Trophoblast cell (in vitro differentiated cells and primary cell): Measurements from ENCODE around the gene EDNRA.

ENCODE experiments used
- DNase-seq, 2 donors: peaks; one replicate each; pipeline ENCODE4 v3.0.0-alpha.2; 2016
- H2AFZ ChIP-seq: 2 replicates; pipeline ENCODE4 v1.6.1; 2013; ENCODE audit warnings: low read length, moderate library complexity, mild to moderate bottlenecking; ENCODE audit not compliant: insufficient read depth, poor library complexity
- H2AK5ac ChIP-seq: 2 replicates; pipeline ENCODE4 v1.6.1; 2013; ENCODE audit warnings: mild to moderate bottlenecking, low read length
- H2BK120ac ChIP-seq: 2 replicates; pipeline ENCODE4 v1.6.1; 2013; ENCODE audit warnings: low read length, mild to moderate bottlenecking, moderate library complexity; ENCODE audit not compliant: insufficient read depth, poor library complexity
- H2BK12ac ChIP-seq: 2 replicates; pipeline ENCODE4 v1.6.1; 2013; ENCODE audit warnings: mild to moderate bottlenecking, low read length, moderate library complexity
- H2BK5ac ChIP-seq: 2 replicates; pipeline ENCODE4 v1.6.1; 2013; ENCODE audit warnings: low read length, low read depth, moderate library complexity, mild to moderate bottlenecking; ENCODE audit not compliant: poor library complexity
- H3K14ac ChIP-seq: 2 replicates; pipeline ENCODE4 v1.6.1; 2013; ENCODE audit warnings: mild to moderate bottlenecking, low read length
- H3K18ac ChIP-seq: 2 replicates; pipeline ENCODE4 v1.6.1; 2013; ENCODE audit warnings: mild to moderate bottlenecking, low read length
- H3K23ac ChIP-seq: 2 replicates; pipeline ENCODE4 v1.6.1; 2013; ENCODE audit warnings: low read length
- H3K27ac ChIP-seq: 2 replicates; pipeline ENCODE4 v1.5.1; 2013; ENCODE audit warnings: low read depth, mild to moderate bottlenecking, inconsistent platforms, low read length, moderate library complexity
- H3K27me3 ChIP-seq: 2 replicates; pipeline ENCODE4 v1.6.1; 2013; ENCODE audit warnings: inconsistent platforms, mild to moderate bottlenecking, low read length, moderate library complexity; ENCODE audit not compliant: insufficient read depth
- H3K36me3 ChIP-seq, 2 experiments: 1 replicate in 1 of 2; 2 replicates in 1 of 2; pipeline ENCODE4 v1.6.1; 2013; ENCODE audit warnings: low read length in 2 of 2, mild to moderate bottlenecking in 2 of 2, moderate library complexity in 1 of 2; ENCODE audit not compliant: insufficient read depth in 2 of 2, control insufficient read depth in 1 of 2
- H3K4ac ChIP-seq: 2 replicates; pipeline ENCODE4 v1.6.1; 2013; ENCODE audit warnings: low read depth, mild to moderate bottlenecking, low read length, moderate library complexity
- H3K4me1 ChIP-seq, 2 experiments: 1 replicate in 1 of 2; 2 replicates in 1 of 2; pipeline ENCODE4 v1.6.1; 2013; ENCODE audit warnings: low read length in 2 of 2, mild to moderate bottlenecking in 2 of 2, moderate library complexity in 1 of 2; ENCODE audit not compliant: insufficient read depth in 2 of 2, control insufficient read depth in 1 of 2
- H3K4me2 ChIP-seq: 2 replicates; pipeline ENCODE4 v1.6.1; 2013; ENCODE audit warnings: inconsistent platforms, mild to moderate bottlenecking, low read length, moderate library complexity
- H3K4me3 ChIP-seq: 2 replicates; pipeline ENCODE4 v1.5.1; 2013; ENCODE audit warnings: mild to moderate bottlenecking, low read depth, low read length, inconsistent platforms
- H3K79me1 ChIP-seq: one replicate; pipeline ENCODE4 v1.6.1; 2013; ENCODE audit warnings: low read length
- H3K79me2 ChIP-seq: 2 replicates; pipeline ENCODE4 v1.6.1; 2013; ENCODE audit warnings: low read length, mild to moderate bottlenecking; ENCODE audit not compliant: control insufficient read depth, insufficient read depth, poor library complexity
- H3K9ac ChIP-seq: 2 replicates; pipeline ENCODE4 v1.6.1; 2013; ENCODE audit warnings: mild to moderate bottlenecking, low read length
- H3K9me3 ChIP-seq: 2 replicates; pipeline ENCODE4 v1.6.1; 2013; ENCODE audit warnings: low read depth, mild to moderate bottlenecking, control low read depth, inconsistent platforms, low read length; ENCODE audit not compliant: insufficient read depth
- H4K12ac ChIP-seq: 2 replicates; pipeline ENCODE4 v1.6.1; 2013; ENCODE audit warnings: low read depth, mild to moderate bottlenecking, low read length, moderate library complexity
- H4K8ac ChIP-seq: 2 replicates; pipeline ENCODE4 v1.6.1; 2013; ENCODE audit warnings: low read depth, mild to moderate bottlenecking, low read length, moderate library complexity
- H4K91ac ChIP-seq: one replicate; pipeline ENCODE4 v1.6.1; 2013; ENCODE audit warnings: low read depth, mild to moderate bottlenecking, low read length, moderate library complexity
- WGBS: extraction: QIAGEN DNeasy Blood & Tissue Kit; methylation state at CpG from one replicate; pipeline ENCODE4 v1.1.7; 2013; ENCODE audit warnings: missing lambda C conversion rate; ENCODE audit not compliant: insufficient read length, insufficient coverage; ENCODE audit errors: extremely low coverage; 5-methylcytosine and 5-hydroxymethylcytosine counted together

Gene EDNRA

DNA sequence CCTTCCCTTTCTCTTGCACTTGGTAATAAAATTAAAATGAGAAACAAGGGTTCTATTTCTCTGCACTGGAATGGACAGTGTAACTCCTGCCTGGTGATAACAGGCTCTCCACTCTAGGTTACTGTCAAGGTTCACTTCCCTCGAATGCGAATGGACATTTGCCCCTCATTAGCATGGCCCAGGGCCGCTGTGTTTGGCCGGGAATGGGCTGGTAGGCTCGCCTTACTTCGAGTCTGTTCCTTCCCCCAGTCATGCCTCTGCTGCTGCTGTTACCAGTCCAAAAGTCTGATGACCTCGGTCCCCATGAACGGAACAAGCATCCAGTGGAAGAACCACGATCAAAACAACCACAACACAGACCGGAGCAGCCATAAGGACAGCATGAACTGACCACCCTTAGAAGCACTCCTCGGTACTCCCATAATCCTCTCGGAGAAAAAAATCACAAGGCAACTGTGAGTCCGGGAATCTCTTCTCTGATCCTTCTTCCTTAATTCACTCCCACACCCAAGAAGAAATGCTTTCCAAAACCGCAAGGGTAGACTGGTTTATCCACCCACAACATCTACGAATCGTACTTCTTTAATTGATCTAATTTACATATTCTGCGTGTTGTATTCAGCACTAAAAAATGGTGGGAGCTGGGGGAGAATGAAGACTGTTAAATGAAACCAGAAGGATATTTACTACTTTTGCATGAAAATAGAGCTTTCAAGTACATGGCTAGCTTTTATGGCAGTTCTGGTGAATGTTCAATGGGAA, 61.5 kb downstream of the EDNRA start:
- Histone ChIP-seq H3K4me2 (no peak overlapping the region), H3K9me3 (no peaks in the 10 kb centered on the region), H4K91ac (no peak overlapping the region), H2BK120ac (no peak overlapping the region), H2AFZ (no peak overlapping the region), H3K79me2 (no peaks in the 10 kb centered on the region), H2BK12ac (no peak overlapping the region), H3K4ac (no peak overlapping the region), H4K12ac (no peak overlapping the region), H3K27ac (no peak overlapping the region), H2AK5ac (no peak overlapping the region), H2BK5ac (no peak overlapping the region), H3K27me3 (no peaks in the 10 kb centered on the region), H3K18ac (no peak overlapping the region), H3K9ac (no peak overlapping the region), H4K8ac (no peak overlapping the region), H3K79me1 (no peaks in the 10 kb centered on the region), H3K4me3 (no peak overlapping the region), H3K36me3 (no peaks in the 10 kb centered on the region), H3K4me1 (no peaks in the 10 kb centered on the region), H3K23ac (no peak overlapping the region), H3K14ac (no peak overlapping the region)
- peak in 1 of 2 donors; percentile 4 for DNase-seq
- WGBS = no CpG with 5 or more reads among the region's 17 CpGs

DNA sequence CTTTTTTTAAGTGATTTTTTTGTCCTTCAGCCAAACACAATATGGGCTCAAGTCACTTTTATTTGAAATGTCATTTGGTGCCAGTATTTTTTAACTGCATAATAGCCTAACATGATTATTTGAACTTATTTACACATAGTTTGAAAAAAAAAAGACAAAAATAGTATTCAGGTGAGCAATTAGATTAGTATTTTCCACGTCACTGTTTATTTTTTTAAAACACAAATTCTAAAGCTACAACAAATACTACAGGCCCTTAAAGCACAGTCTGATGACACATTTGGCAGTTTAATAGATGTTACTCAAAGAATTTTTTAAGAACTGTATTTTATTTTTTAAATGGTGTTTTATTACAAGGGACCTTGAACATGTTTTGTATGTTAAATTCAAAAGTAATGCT, 62.1 kb downstream of the EDNRA start:
- H2AFZ ChIP-seq = no peak overlapping the region
- no peak overlapping the region for H3K9ac ChIP-seq
- no peak overlapping the region for H3K4me3 ChIP-seq
- no peak overlapping the region for H3K18ac ChIP-seq
- no peaks in the 10 kb centered on the region for H3K79me1 ChIP-seq
- no peak overlapping the region for H2BK120ac ChIP-seq
- no peak overlapping the region for H3K4me2 ChIP-seq
- no peak overlapping the region for H3K14ac ChIP-seq
- H3K36me3 ChIP-seq = no peaks in the 10 kb centered on the region
- H3K9me3 ChIP-seq = no peaks in the 10 kb centered on the region
- no peak overlapping the region for H3K4ac ChIP-seq
- no peak overlapping the region for H4K91ac ChIP-seq
- H2BK12ac ChIP-seq = no peak overlapping the region
- peaks cover 3 to 4% of the 10 kb centered on the region in 2 experiments for H3K4me1 ChIP-seq
- H3K27me3 ChIP-seq = no peaks in the 10 kb centered on the region
- no peak overlapping the region for H4K12ac ChIP-seq
- DNase-seq = peak in 1 of 2 donors; percentile 35
- no peak overlapping the region for H2AK5ac ChIP-seq
- H3K79me2 ChIP-seq = no peaks in the 10 kb centered on the region
- H4K8ac ChIP-seq = no peak overlapping the region
- no peak overlapping the region for H3K27ac ChIP-seq
- no peak overlapping the region for H3K23ac ChIP-seq
- no CpG with 5 or more reads among the region's 1 CpG for WGBS
- H2BK5ac ChIP-seq = no peak overlapping the region

DNA sequence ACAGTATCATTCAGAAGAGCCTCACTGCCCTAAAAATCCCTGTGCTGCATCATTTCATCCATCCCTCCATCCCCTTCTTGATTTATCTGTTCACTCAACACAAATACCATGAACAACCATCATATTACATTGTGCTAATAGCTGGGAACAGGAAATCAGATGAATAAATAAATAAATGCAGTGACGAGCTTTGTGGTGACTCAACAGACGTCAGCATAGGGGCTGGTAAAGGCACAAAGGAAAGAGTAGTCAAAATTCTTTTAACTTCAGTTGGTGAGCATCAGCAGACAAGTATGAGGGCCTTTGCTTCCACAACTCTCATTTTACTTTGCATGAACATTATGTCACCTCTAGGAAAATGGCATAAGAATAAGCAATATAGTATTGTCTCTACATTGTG, 65.5 kb downstream of the EDNRA start:
- Histone ChIP-seq H3K23ac (no peak overlapping the region), H2BK12ac (no peak overlapping the region), H2BK120ac (no peak overlapping the region), H3K4ac (no peak overlapping the region), H3K4me3 (no peak overlapping the region), H3K9ac (no peak overlapping the region), H4K91ac (no peak overlapping the region), H3K9me3 (peaks cover 1% of the 10 kb centered on the region), H3K4me2 (no peak overlapping the region), H3K79me2 (no peaks in the 10 kb centered on the region), H3K79me1 (no peaks in the 10 kb centered on the region), H2AFZ (no peak overlapping the region), H2BK5ac (no peak overlapping the region), H4K12ac (no peak overlapping the region), H3K18ac (no peak overlapping the region), H4K8ac (no peak overlapping the region), H3K27ac (no peak overlapping the region), H2AK5ac (no peak overlapping the region), H3K4me1 (peaks cover 3 to 4% of the 10 kb centered on the region in 2 experiments), H3K36me3 (no peaks in the 10 kb centered on the region), H3K14ac (no peak overlapping the region), H3K27me3 (no peaks in the 10 kb centered on the region)
- peak; percentile 57 to 78 for DNase-seq
- no CpG with 5 or more reads among the region's 2 CpGs for WGBS

DNA sequence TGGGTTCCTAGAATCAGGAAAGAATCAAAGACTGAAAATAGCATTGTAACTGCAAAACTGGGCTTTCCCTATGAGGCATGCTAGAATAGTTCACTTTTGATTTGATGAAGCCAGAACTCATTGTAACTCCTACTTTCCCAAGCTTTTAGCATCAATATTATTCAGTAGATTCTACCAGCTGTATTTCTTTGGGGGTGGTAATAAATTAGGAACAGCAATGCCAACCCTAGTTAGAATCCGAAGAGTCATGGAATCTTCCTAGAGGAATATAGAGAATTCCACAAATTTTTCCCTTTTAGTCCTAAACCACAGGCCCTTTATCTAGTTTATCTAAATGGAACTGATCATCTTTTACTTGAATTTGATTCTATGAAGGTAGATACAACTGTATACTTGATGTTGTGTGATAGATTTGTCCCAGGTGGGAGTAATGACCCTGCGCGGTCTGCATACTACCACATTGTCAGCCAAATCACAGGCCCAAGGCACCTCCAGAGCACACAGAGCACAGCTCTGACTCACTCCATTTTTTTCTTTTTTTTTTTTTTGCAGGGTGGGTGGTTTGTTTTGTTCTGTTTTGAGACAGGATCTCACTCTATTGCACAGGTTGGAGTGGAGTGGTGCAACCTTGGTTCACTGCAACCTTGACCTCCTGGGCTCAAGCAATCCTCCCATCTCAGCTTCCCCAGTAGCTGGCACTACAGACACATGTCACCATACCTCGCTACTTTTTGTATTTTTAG, 66.6 kb downstream of the EDNRA start:
- Histone ChIP-seq H3K9me3 (peaks cover 1% of the 10 kb centered on the region), H3K18ac (no peak overlapping the region), H2BK120ac (no peak overlapping the region), H4K8ac (no peak overlapping the region), H3K4me2 (no peak overlapping the region), H3K14ac (no peak overlapping the region), H3K27ac (no peak overlapping the region), H4K12ac (no peak overlapping the region), H3K4ac (no peak overlapping the region), H3K4me1 (peaks cover 3 to 4% of the 10 kb centered on the region in 2 experiments), H3K4me3 (no peak overlapping the region), H3K9ac (no peak overlapping the region), H2AK5ac (no peak overlapping the region), H2AFZ (no peak overlapping the region), H3K27me3 (no peaks in the 10 kb centered on the region), H2BK12ac (no peak overlapping the region), H3K23ac (no peak overlapping the region), H3K79me1 (no peaks in the 10 kb centered on the region), H2BK5ac (no peak overlapping the region), H4K91ac (no peak overlapping the region), H3K36me3 (no peaks in the 10 kb centered on the region), H3K79me2 (no peaks in the 10 kb centered on the region)
- no CpG with 5 or more reads among the region's 4 CpGs for WGBS
- peak; percentile 43 to 81 for DNase-seq
